HepG2 (cell line): ENCODE measurements around the gene CLCA1. TPM values are rescaled to one million over a fixed set of nuclear protein-coding genes. Genes with fewer than 3 reads are reported as not detected.
A peak's percentile ranks its signal among the peaks of the same experiment; 100 is the strongest.

ENCODE experiments used
- ATAC-seq: fragments of 200-7000 bp; cut with Tn5 transposase; 3 replicates; pipeline ENCODE4 v1.9.1; 2020; ENCODE audit warnings: mild to moderate bottlenecking, moderate library complexity
- BruUV-seq: library from RNA; stranded (reverse); fragments of 400-500 nt; replicated peaks from 2 replicates; lab custom pipeline; 2021; lab: Mats Ljungman, UMichigan
- CTCF ChIA-PET: fragments of 300-600 bp; formaldehyde crosslinking; extraction: SDS; loops from one replicate; lab custom pipeline; 2021; ENCODE audit warnings: low total read pairs, inconsistent platforms, low intra/inter-chr PET ratio; lab: Yijun Ruan, JAX
- POLR2A ChIA-PET: fragments of 350-600 bp; sonication (Branson Sonifier 250); formaldehyde crosslinking; loops from one replicate; lab custom pipeline; 2020; ENCODE audit warnings: antibody characterized with exemption, inconsistent platforms; lab: Yijun Ruan, JAX
- DNase-seq: peaks from one replicate; pipeline ENCODE4 v3.0.0-alpha.2; 2015; ENCODE audit warnings: low spot score
- FAIRE-seq: peaks from 3 replicates; lab custom pipeline; 2011; peaks lifted over from hg19 to GRCh38; lab: Jason Lieb, UNC
- H2AFZ ChIP-seq: one replicate; pipeline ENCODE4 v1.6.1; 2011; ENCODE audit warnings: low read length, inconsistent platforms
- H3K27ac ChIP-seq: fragments of 300-600 bp; 3 replicates; pipeline ENCODE4 v1.8.0; 2011; ENCODE audit warnings: mixed run types, mild to moderate bottlenecking, mixed read lengths, low read length, inconsistent platforms; ENCODE audit not compliant: insufficient read depth; ENCODE audit errors: extremely low read length
- H3K27me3 ChIP-seq, 2 experiments: fragments of 200-600 bp in 1 of 2; 2 replicates in 1 of 2; 3 replicates in 1 of 2; pipeline versions ENCODE4 v1.6.0 to v1.8.0; 2011; ENCODE audit warnings: low read length in 2 of 2, mild to moderate bottlenecking in 2 of 2, moderate library complexity in 2 of 2, inconsistent platforms in 1 of 2; ENCODE audit not compliant: insufficient read depth in 2 of 2, control insufficient read depth in 1 of 2
- H3K36me3 ChIP-seq, 2 experiments: fragments of 200-600 bp in 1 of 2; replicated peaks in 1 of 2; 2 replicates in 1 of 2; 3 replicates in 1 of 2; pipeline versions ENCODE4 v1.5.1 to v1.8.0; 2011; ENCODE audit warnings: low read length in 2 of 2, inconsistent platforms in 1 of 2; ENCODE audit not compliant: insufficient read depth in 2 of 2, control insufficient read depth in 1 of 2
- H3K4me1 ChIP-seq: 2 replicates; pipeline ENCODE4 v1.5.1; 2012; ENCODE audit warnings: low read length, inconsistent platforms; ENCODE audit not compliant: insufficient read depth
- H3K4me2 ChIP-seq: 2 replicates; pipeline ENCODE4 v1.6.0; 2011; ENCODE audit warnings: low read depth, low read length, inconsistent platforms
- H3K4me3 ChIP-seq, 3 experiments: fragments of 200-600 bp in 1 of 3; sonication (generic), shearing (Covaris generic) in 1 of 3; replicated peaks in 1 of 3; 2 replicates each; pipeline ENCODE4 v1.5.1; 2011 to 2016; ENCODE audit warnings: low read length in 3 of 3, inconsistent platforms in 2 of 3, low read depth in 2 of 3, mild to moderate bottlenecking in 2 of 3, control low read depth in 1 of 3, mixed read lengths in 1 of 3; ENCODE audit not compliant: insufficient read depth in 1 of 3
- H3K79me2 ChIP-seq: one replicate; pipeline ENCODE4 v1.6.1; 2011; ENCODE audit warnings: low read length, inconsistent platforms; ENCODE audit not compliant: insufficient read depth
- H3K9ac ChIP-seq: 2 replicates; pipeline ENCODE4 v1.6.0; 2011; ENCODE audit warnings: mild to moderate bottlenecking, low read depth, low read length, inconsistent platforms; ENCODE audit not compliant: insufficient read depth
- H3K9me3 ChIP-seq: 2 replicates; pipeline ENCODE4 v1.5.1; 2012; ENCODE audit warnings: mild to moderate bottlenecking, low read length
- H4K20me1 ChIP-seq: 2 replicates; pipeline ENCODE4 v1.6.0; 2011; ENCODE audit warnings: inconsistent platforms, mild to moderate bottlenecking, low read length, moderate library complexity; ENCODE audit not compliant: insufficient read depth
- AKNA ChIP-seq: sonication (generic); formaldehyde crosslinking; IDR thresholded peaks from 2 replicates; pipeline ENCODE4 v1.4.0; 2020; ENCODE audit warnings: missing genetic modification reagents, borderline replicate concordance
- ATF7-NPFF ChIP-seq: sonication (generic); formaldehyde crosslinking; IDR thresholded peaks from 2 replicates; pipeline ENCODE4 v1.8.1; 2023; ENCODE audit warnings: mild to moderate bottlenecking, low read depth, missing genetic modification reagents, moderate library complexity
- BORCS8-MEF2B ChIP-seq: sonication (generic); formaldehyde crosslinking; IDR thresholded peaks from 2 replicates; pipeline ENCODE4 v1.8.0; 2022; ENCODE audit warnings: mild to moderate bottlenecking, missing genetic modification reagents
- CC2D1A ChIP-seq: sonication (generic); formaldehyde crosslinking; IDR thresholded peaks from 2 replicates; pipeline ENCODE4 v1.8.1; 2023; ENCODE audit warnings: mild to moderate bottlenecking, missing genetic modification reagents
- CENPT ChIP-seq: sonication (generic); formaldehyde crosslinking; IDR thresholded peaks from 2 replicates; pipeline ENCODE4 v1.8.0; 2022; ENCODE audit warnings: low read depth, mild to moderate bottlenecking, moderate library complexity, missing genetic modification reagents
- FOXK1 ChIP-seq: sonication (generic); formaldehyde crosslinking; IDR thresholded peaks from 2 replicates; pipeline ENCODE4 v1.4.0; 2020; ENCODE audit warnings: low read depth, missing genetic modification reagents, borderline replicate concordance
- MAFG ChIP-seq: sonication (generic); formaldehyde crosslinking; IDR thresholded peaks from 2 replicates; pipeline ENCODE4 v1.5.1; 2020; ENCODE audit warnings: mild to moderate bottlenecking, missing genetic modification reagents
- RFXAP ChIP-seq: sonication (generic); formaldehyde crosslinking; IDR thresholded peaks from 2 replicates; pipeline ENCODE4 v1.4.0; 2020; ENCODE audit warnings: missing genetic modification reagents, borderline replicate concordance
- SETDB1 ChIP-seq: sonication (generic); formaldehyde crosslinking; IDR thresholded peaks from 2 replicates; pipeline ENCODE4 v1.5.1; 2020; ENCODE audit warnings: missing genetic modification reagents, mild to moderate bottlenecking, borderline replicate concordance
- TCF12 ChIP-seq, 2 experiments: fragments of 450-650 bp in 1 of 2; sonication (generic) in 1 of 2; formaldehyde crosslinking in 1 of 2; IDR thresholded peaks; 2 replicates each; pipeline versions ENCODE4 v1.6.1 to v1.8.0; 2017 to 2022; ENCODE audit warnings: antibody characterized with exemption in 1 of 2, mild to moderate bottlenecking in 1 of 2, missing genetic modification reagents in 1 of 2, moderate library complexity in 1 of 2
- TEAD3 ChIP-seq: optimal IDR thresholded peaks from 2 replicates; pipeline ENCODE3; 2016; ENCODE audit warnings: borderline replicate concordance
- ZBTB43 ChIP-seq: sonication (generic); formaldehyde crosslinking; conservative IDR thresholded peaks from 2 replicates; pipeline ENCODE4 v1.4.0; 2020; ENCODE audit warnings: missing genetic modification reagents
- ZNF614 ChIP-seq: IDR thresholded peaks from 2 replicates; pipeline ENCODE4 v1.6.1; 2018; ENCODE audit warnings: missing biosample characterization, missing genetic modification reagents, inconsistent platforms, borderline replicate concordance
- ZNF616 ChIP-seq: sonication (generic); formaldehyde crosslinking; IDR thresholded peaks from 2 replicates; pipeline ENCODE4 v1.5.0; 2020; ENCODE audit warnings: low read depth, mild to moderate bottlenecking, missing genetic modification reagents
- ZNF75D ChIP-seq: sonication (generic); formaldehyde crosslinking; IDR thresholded peaks from 2 replicates; pipeline ENCODE4 v1.8.1; 2023; ENCODE audit warnings: missing genetic modification reagents, mild to moderate bottlenecking, borderline replicate concordance
- WGBS: methylation state at CpG from one replicate; pipeline ENCODE4 v1.1.6; 2017; ENCODE audit warnings: low lambda C conversion rate; 5-methylcytosine and 5-hydroxymethylcytosine counted together
- in situ Hi-C: cut with HindIII; loops from 2 replicates; pipeline ENCODE4 v1.10.0; 2017; ENCODE audit warnings: low pct_unique_long_range_greater_than_20kb; ENCODE audit not compliant: extremely low pct_ligation_motif_present
- intact Hi-C: fragments of 100-400 bp; cut with micrococcal nuclease; formaldehyde crosslinking; loops from one replicate; pipeline ENCODE4 v1.10.0; 2022; ENCODE audit not compliant: unreplicated experiment
- polyA plus RNA-seq, 8 experiments: library from polyadenylated mRNA; depleted of rRNA in 3 of 8; stranded (reverse) in 7 of 8; unstranded in 1 of 8; fragments of >200 nt; fragmentation: Illumina TruSeq in 4 of 8; extraction: Trizol in 4 of 8; gene quantifications; 2 replicates each; pipeline versions ENCODE4 v1.2.1 to v1.2.3, GENCODE V29; 2011 to 2016; ENCODE audit warnings: low read depth in 4 of 8, missing spikeins in 1 of 8, mixed read lengths in 1 of 8; ENCODE audit not compliant: insufficient read depth in 1 of 8
- total RNA-seq, 5 experiments: library from RNA; depleted of rRNA; stranded (reverse); fragments of >200 nt; fragmentation: Illumina TruSeq; extraction: Trizol; gene quantifications; 2 replicates each; pipeline ENCODE4 v1.2.3, GENCODE V29; 2016; ENCODE audit warnings: low read depth in 1 of 5
- TF ChIP-seq, protein P1 (sequence below): sonication (generic); formaldehyde crosslinking; IDR thresholded peaks from 2 replicates; pipeline ENCODE4 v1.5.0; 2020; ENCODE audit warnings: mild to moderate bottlenecking, missing genetic modification reagents, moderate library complexity

Gene CLCA1
- total and polyA plus RNA-seq, 2 of the 13 experiments (the other 11 are each of a cell fraction or from before 2014, with no cell fraction given) = not detected

- TF ChIP-seq, protein P1, sequence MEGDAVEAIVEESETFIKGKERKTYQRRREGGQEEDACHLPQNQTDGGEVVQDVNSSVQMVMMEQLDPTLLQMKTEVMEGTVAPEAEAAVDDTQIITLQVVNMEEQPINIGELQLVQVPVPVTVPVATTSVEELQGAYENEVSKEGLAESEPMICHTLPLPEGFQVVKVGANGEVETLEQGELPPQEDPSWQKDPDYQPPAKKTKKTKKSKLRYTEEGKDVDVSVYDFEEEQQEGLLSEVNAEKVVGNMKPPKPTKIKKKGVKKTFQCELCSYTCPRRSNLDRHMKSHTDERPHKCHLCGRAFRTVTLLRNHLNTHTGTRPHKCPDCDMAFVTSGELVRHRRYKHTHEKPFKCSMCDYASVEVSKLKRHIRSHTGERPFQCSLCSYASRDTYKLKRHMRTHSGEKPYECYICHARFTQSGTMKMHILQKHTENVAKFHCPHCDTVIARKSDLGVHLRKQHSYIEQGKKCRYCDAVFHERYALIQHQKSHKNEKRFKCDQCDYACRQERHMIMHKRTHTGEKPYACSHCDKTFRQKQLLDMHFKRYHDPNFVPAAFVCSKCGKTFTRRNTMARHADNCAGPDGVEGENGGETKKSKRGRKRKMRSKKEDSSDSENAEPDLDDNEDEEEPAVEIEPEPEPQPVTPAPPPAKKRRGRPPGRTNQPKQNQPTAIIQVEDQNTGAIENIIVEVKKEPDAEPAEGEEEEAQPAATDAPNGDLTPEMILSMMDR (CRISPR knock-in tag) = peak; percentile 56
- TF ChIP-seq TCF12 (IDR thresholded peaks at IDR 0.05) (no peak), TCF12 (CRISPR knock-in tag; IDR thresholded peaks at IDR 0.05) (no peak), ZNF75D (no peak), FOXK1 (CRISPR knock-in tag) (no peak), CENPT (CRISPR knock-in tag) (no peak), TEAD3 (CRISPR knock-in tag) (peak; percentile 19), SETDB1 (CRISPR knock-in tag) (no peak), MAFG (CRISPR knock-in tag) (no peak)
These were observed 46.9 kb downstream of the CLCA1 start (continued) for GRCh38 chr1:86515597-86515996.

GRCh38 chr1:86516335-86516734 lies 47.6 kb downstream of the CLCA1 start:
- FAIRE-seq (no peak), DNase-seq (no peak), ATAC-seq (no peak)
- Histone ChIP-seq H3K79me2 (no peaks in the 10 kb centered on the region), H3K36me3 (no peaks in the 10 kb centered on the region), H3K4me1 (no peaks in the 10 kb centered on the region), H3K9me3 (no peaks in the 10 kb centered on the region), H3K4me3 (no peak overlapping the region), H3K27ac (no peak overlapping the region), H4K20me1 (no peaks in the 10 kb centered on the region), H3K9ac (no peak overlapping the region), H3K27me3 (no peaks in the 10 kb centered on the region; a peak in 1 of 5 replicates), H3K4me2 (no peak overlapping the region), H2AFZ (no peak overlapping the region)
- intact Hi-C loops = no loop called here
- in situ Hi-C loops = loop anchor here (25.0 kb wide), 1 partner anchor 171 kb away; no protein-coding TSS in a partner anchor
- CTCF ChIA-PET = interaction anchor here (1.6 kb wide), 1 partner anchor 17 kb away, joined by 6 read pairs; no protein-coding TSS in a partner anchor
- BruUV-seq = no TSS peak
- WGBS = 6% methylated on average over 1 of the region's 1 CpG
- POLR2A ChIA-PET = no interaction called here
- TF ChIP-seq BORCS8-MEF2B (no peak), ATF7-NPFF (CRISPR knock-in tag) (no peak), ZNF616 (CRISPR knock-in tag) (no peak), ZNF614 (CRISPR knock-in tag) (no peak), AKNA (no peak), RFXAP (CRISPR knock-in tag) (no peak), CC2D1A (CRISPR knock-in tag) (no peak), ZBTB43 (CRISPR knock-in tag) (no peak)
